Skeletal muscle tissue (tissue), 4 donors: ENCODE results near the gene RNF175. TPM values are rescaled to one million over a fixed set of nuclear protein-coding genes. Genes with fewer than 3 reads are reported as not detected.
A peak's percentile ranks its signal among the peaks of the same experiment; 100 is the strongest.

Experiments
- H3K27ac ChIP-seq: one replicate; pipeline ENCODE4 v1.7.0; 2013; ENCODE audit warnings: mild to moderate bottlenecking, low read depth, low read length, inconsistent platforms
- H3K27me3 ChIP-seq, 3 donors: one replicate each; pipeline ENCODE4 v1.7.0; 2013; ENCODE audit warnings: low read length in 3 of 3; ENCODE audit not compliant: control insufficient read depth in 3 of 3, insufficient read depth in 3 of 3
- H3K36me3 ChIP-seq, 3 donors: one replicate each; pipeline ENCODE4 v1.7.0; 2013; ENCODE audit warnings: low read length in 3 of 3; ENCODE audit not compliant: control insufficient read depth in 3 of 3, insufficient read depth in 3 of 3
- H3K4me1 ChIP-seq, 3 donors: one replicate each; pipeline ENCODE4 v1.7.0; 2013; ENCODE audit warnings: low read length in 3 of 3, mild to moderate bottlenecking in 3 of 3; ENCODE audit not compliant: control insufficient read depth in 3 of 3, insufficient read depth in 3 of 3
- H3K4me3 ChIP-seq, 3 donors: one replicate each; pipeline ENCODE4 v1.7.0; 2013; ENCODE audit warnings: low read length in 3 of 3
- H3K9ac ChIP-seq, 3 donors: one replicate each; pipeline ENCODE4 v1.7.0; 2013; ENCODE audit warnings: low read length in 3 of 3, mild to moderate bottlenecking in 3 of 3, moderate library complexity in 2 of 3, low read depth in 1 of 3
- H3K9me3 ChIP-seq, 3 donors: one replicate each; pipeline ENCODE4 v1.7.0; 2013; ENCODE audit warnings: low read length in 3 of 3; ENCODE audit not compliant: control insufficient read depth in 3 of 3
- total RNA-seq: library from RNA; depleted of rRNA; stranded (reverse); fragments of >200 nt; gene quantifications from one replicate; pipeline ENCODE4 v1.2.3, GENCODE V29; 2014
- donor health status: Osteomylitis.

The RNF175 gene
- total RNA-seq, 1 donor from 2014 or later: not detected

- no peaks in the 10 kb centered on the region for H3K27me3 ChIP-seq
- no peak overlapping the region for H3K9ac ChIP-seq
- no peak overlapping the region for H3K27ac ChIP-seq
- no peak overlapping the region for H3K4me3 ChIP-seq
- no peaks in the 10 kb centered on the region for H3K36me3 ChIP-seq
- no peaks in the 10 kb centered on the region for H3K4me1 ChIP-seq
- no peaks in the 10 kb centered on the region for H3K9me3 ChIP-seq
These were observed 53.9 kb downstream of the RNF175 start for GRCh38 chr4:153705743-153706468.

GRCh38 chr4:153704522-153704921 lies 55.3 kb downstream of the RNF175 start:
- H3K27me3 ChIP-seq: no peaks in the 10 kb centered on the region
- no peaks in the 10 kb centered on the region for H3K4me1 ChIP-seq
- H3K9me3 ChIP-seq: no peaks in the 10 kb centered on the region

GRCh38 chr4:153684971-153685371 lies 74.9 kb downstream of the RNF175 start:
- Histone ChIP-seq H3K9me3 (peaks cover 0 to 2% (median 0%) of the 10 kb centered on the region in 3 donors), H3K27ac (no peak overlapping the region), H3K27me3 (peaks cover 5 to 27% (median 18%) of the 10 kb centered on the region in 3 donors), H3K4me3 (peak overlapping the region; percentile 68 to 72 (median 70)), H3K9ac (peak overlapping the region in 2 of 3 donors; percentile 50 to 53), H3K4me1 (peaks cover 9 to 12% (median 11%) of the 10 kb centered on the region in 3 donors), H3K36me3 (peaks cover 0 to 2% (median 0%) of the 10 kb centered on the region in 3 donors)

More at GRCh38 chr4:153704522-153704921, 55.3 kb downstream of the RNF175 start:
- H3K27ac ChIP-seq: no peak overlapping the region
- no peak overlapping the region for H3K9ac ChIP-seq
- H3K4me3 ChIP-seq: no peak overlapping the region
- H3K36me3 ChIP-seq: no peaks in the 10 kb centered on the region

GRCh38 chr4:153684182-153684970 lies 75.4 kb downstream of the RNF175 start, which contains the start of gene TLR2:
TLR2 (plus strand) TSS chr4:153684280; CDS start chr4:153702908, 18,628 bp downstream.
- Histone ChIP-seq H3K9me3 (no peaks in the 10 kb centered on the region), H3K4me3 (peak within 1 kb of the TSS; percentile 68 to 72 (median 70)), H3K27me3 (peaks cover 5 to 27% (median 18%) of the 10 kb centered on the region in 3 donors), H3K36me3 (peaks cover 0 to 2% (median 0%) of the 10 kb centered on the region in 3 donors), H3K27ac (peak within 1 kb of the TSS; percentile 19), H3K9ac (peak within 1 kb of the TSS in 2 of 3 donors; percentile 50 to 53), H3K4me1 (peaks cover 9 to 12% (median 11%) of the 10 kb centered on the region in 3 donors)

- Histone ChIP-seq H3K4me1 (peaks cover 9 to 12% (median 11%) of the 10 kb centered on the region in 3 donors), H3K4me3 (peak overlapping the region; percentile 59 to 70 (median 68)), H3K36me3 (peaks cover 0 to 2% (median 0%) of the 10 kb centered on the region in 3 donors), H3K27ac (no peak overlapping the region), H3K9me3 (no peaks in the 10 kb centered on the region), H3K9ac (peak overlapping the region in 2 of 3 donors; percentile 50 to 53), H3K27me3 (peaks cover 5 to 27% (median 18%) of the 10 kb centered on the region in 3 donors)
These were observed 76.1 kb downstream of the RNF175 start for GRCh38 chr4:153683763-153684181.

GRCh38 chr4:153679486-153679885 lies 80.3 kb downstream of the RNF175 start:
- Histone ChIP-seq H3K27ac (no peak overlapping the region), H3K36me3 (no peaks in the 10 kb centered on the region), H3K4me1 (peaks cover 6 to 8% (median 6%) of the 10 kb centered on the region in 3 donors), H3K27me3 (peaks cover 3 to 16% (median 10%) of the 10 kb centered on the region in 3 donors), H3K9me3 (no peaks in the 10 kb centered on the region), H3K9ac (no peak overlapping the region), H3K4me3 (no peak overlapping the region)

- no peaks in the 10 kb centered on the region for H3K36me3 ChIP-seq
- no peaks in the 10 kb centered on the region for H3K27me3 ChIP-seq
- H3K4me3 ChIP-seq: no peak overlapping the region
- no peak overlapping the region for H3K27ac ChIP-seq
- H3K4me1 ChIP-seq: no peaks in the 10 kb centered on the region
- H3K9me3 ChIP-seq: peaks cover 0 to 3% (median 0%) of the 10 kb centered on the region in 3 donors
- H3K9ac ChIP-seq: no peak overlapping the region
These were observed 82.8 kb downstream of the RNF175 start for GRCh38 chr4:153676984-153677383.

- Histone ChIP-seq H3K4me3 (no peak overlapping the region), H3K36me3 (no peaks in the 10 kb centered on the region), H3K27ac (no peak overlapping the region), H3K9me3 (peaks cover 0 to 3% (median 0%) of the 10 kb centered on the region in 3 donors), H3K9ac (no peak overlapping the region), H3K27me3 (no peaks in the 10 kb centered on the region), H3K4me1 (no peaks in the 10 kb centered on the region)
These were observed 83.3 kb downstream of the RNF175 start for GRCh38 chr4:153676486-153676885.

- Histone ChIP-seq H3K9me3 (peaks cover 0 to 3% (median 0%) of the 10 kb centered on the region in 3 donors), H3K4me3 (no peak overlapping the region), H3K27me3 (no peaks in the 10 kb centered on the region), H3K36me3 (no peaks in the 10 kb centered on the region), H3K4me1 (no peaks in the 10 kb centered on the region), H3K9ac (no peak overlapping the region), H3K27ac (no peak overlapping the region)
These were observed 90.0 kb downstream of the RNF175 start for GRCh38 chr4:153669838-153670237.
